HG02973 (cell line): ENCODE results near the gene CD247.

Experiments used
- ATAC-seq: cut with Tn5 transposase; IDR thresholded peaks from one replicate; pipeline ENCODE4 v1.9.1; 2021; ENCODE audit warnings: moderate library complexity; ENCODE audit not compliant: unreplicated experiment

The CD247 gene

GRCh38 chr1:167419245-167419644, 99.1 kb downstream of the CD247 start:
- ATAC-seq: no peak

GRCh38 chr1:167418391-167418790, 99.9 kb downstream of the CD247 start:
- ATAC-seq: no peak

GRCh38 chr1:167416506-167416905, 101.8 kb downstream of the CD247 start:
- no peak for ATAC-seq

- ATAC-seq: no peak
Measured at GRCh38 chr1:167413328-167413727, 105.0 kb downstream of the CD247 start.

GRCh38 chr1:167412920-167413319, 105.4 kb downstream of the CD247 start:
- no peak for ATAC-seq

GRCh38 chr1:167412072-167412471, 106.3 kb downstream of the CD247 start:
- no peak for ATAC-seq

GRCh38 chr1:167409183-167409582, 109.1 kb downstream of the CD247 start:
- no peak for ATAC-seq

GRCh38 chr1:167408355-167408754, 110.0 kb downstream of the CD247 start:
- ATAC-seq: no peak

- ATAC-seq: no peak
Measured at GRCh38 chr1:167404908-167405307, 113.4 kb downstream of the CD247 start.

- ATAC-seq: no peak
Measured at GRCh38 chr1:167404161-167404888, 114.0 kb downstream of the CD247 start.

- no peak for ATAC-seq
Measured at GRCh38 chr1:167401260-167401873, 117.0 kb downstream of the CD247 start.

GRCh38 chr1:167400359-167400953, 117.9 kb downstream of the CD247 start:
- no peak for ATAC-seq

GRCh38 chr1:167392200-167392696, 126.1 kb downstream of the CD247 start:
- no peak for ATAC-seq

GRCh38 chr1:167388976-167389375, 129.4 kb downstream of the CD247 start:
- ATAC-seq: no peak

GRCh38 chr1:167387251-167387910, 130.9 kb downstream of the CD247 start:
- ATAC-seq: no peak
